SIG-M5 treated with dmso at 0.1 percent for 504 hours (cell line): Measurements from ENCODE around the gene CIZ1.
"Not testable (repeated sequence)": the region's sequence is repeated elsewhere in the genome, so short reads cannot be mapped to it uniquely, and the experiment has no call there.

Experiments used
- DNase-seq: peaks from one replicate; lab custom pipeline; 2025; ENCODE audit not compliant: unreplicated experiment; lab: John Stamatoyannopoulos, UW

The CIZ1 gene

GRCh38 chr9:128149001-128149701 is 42.2 kb downstream of the CIZ1 start, which contains the start of gene LCN2:
LCN2 (plus strand) TSS chr9:128149453; CDS start chr9:128149526, 73 bp downstream.
- DNase-seq, result no peak

GRCh38 chr9:128148509-128149000 is 42.8 kb downstream of the CIZ1 start:
- DNase-seq, result no peak

- no peak for DNase-seq
Measured at GRCh38 chr9:128146591-128147120, 44.7 kb downstream of the CIZ1 start.

GRCh38 chr9:128145951-128146351 is 45.4 kb downstream of the CIZ1 start:
- no peak for DNase-seq

GRCh38 chr9:128145536-128145935 is 45.8 kb downstream of the CIZ1 start:
- peak; percentile 38 for DNase-seq

GRCh38 chr9:128144239-128145181 is 46.9 kb downstream of the CIZ1 start:
- no peak for DNase-seq

GRCh38 chr9:128143525-128144238 is 47.7 kb downstream of the CIZ1 start:
- no peak for DNase-seq

- DNase-seq, result no peak
Measured at GRCh38 chr9:128142596-128142995, 48.8 kb downstream of the CIZ1 start.

- DNase-seq, result no peak
Measured at GRCh38 chr9:128142061-128142460, 49.3 kb downstream of the CIZ1 start.

GRCh38 chr9:128141604-128142003 is 49.8 kb downstream of the CIZ1 start:
- DNase-seq, result no peak

- no peak for DNase-seq
Measured at GRCh38 chr9:128139621-128140020, 51.8 kb downstream of the CIZ1 start.

GRCh38 chr9:128138001-128138400 is 53.4 kb downstream of the CIZ1 start:
- no peak for DNase-seq

- DNase-seq, result no peak
Measured at GRCh38 chr9:128136816-128137793, 54.3 kb downstream of the CIZ1 start.

GRCh38 chr9:128135561-128135960 is 55.8 kb downstream of the CIZ1 start:
- DNase-seq, result not testable (repeated sequence)

- not testable (repeated sequence) for DNase-seq
Measured at GRCh38 chr9:128132139-128132538, 59.2 kb downstream of the CIZ1 start.

GRCh38 chr9:128131346-128131745 is 60.0 kb downstream of the CIZ1 start:
- DNase-seq, result not testable (repeated sequence)

GRCh38 chr9:128130651-128131050 is 60.7 kb downstream of the CIZ1 start:
- not testable (repeated sequence) for DNase-seq

- not testable (repeated sequence) for DNase-seq
Measured at GRCh38 chr9:128129976-128130590, 61.3 kb downstream of the CIZ1 start.
